HEK293 (cell line): ENCODE results near the gene UQCRQ.
A peak's percentile ranks its signal among the peaks of the same experiment; 100 is the strongest.

Experiments used
- CTCF ChIA-PET: fragments of 350-600 bp; formaldehyde crosslinking; extraction: SDS; loops from one replicate; lab custom pipeline; 2021; ENCODE audit warnings: antibody characterized with exemption; lab: Yijun Ruan, JAX
- POLR2A ChIA-PET: fragments of 300-600 bp; formaldehyde crosslinking; extraction: SDS; loops from one replicate; lab custom pipeline; 2020; ENCODE audit warnings: antibody characterized with exemption, inconsistent platforms; lab: Yijun Ruan, JAX
- H3K27ac ChIP-seq: fragments of 200-500 bp; sonication (Bioruptor generic); 2 replicates; pipeline ENCODE4 v1.5.1; 2014; ENCODE audit warnings: low read depth, low read length, control low read depth, inconsistent platforms; ENCODE audit errors: extremely low read depth
- H3K36me3 ChIP-seq, 2 experiments: fragments of 200-500 bp in 1 of 2; sonication (Bioruptor generic) in 1 of 2; 1 replicate in 1 of 2; 2 replicates in 1 of 2; pipeline ENCODE4 v1.5.1; 2014 to 2017; ENCODE audit warnings: inconsistent platforms in 2 of 2, low read length in 2 of 2; ENCODE audit not compliant: control insufficient read depth in 2 of 2, insufficient read depth in 1 of 2
- H3K4me1 ChIP-seq: fragments of 200-500 bp; sonication (Bioruptor generic); 2 replicates; pipeline ENCODE4 v1.5.1; 2014; ENCODE audit warnings: mild to moderate bottlenecking, low read length, inconsistent platforms; ENCODE audit not compliant: control insufficient read depth, insufficient read depth
- H3K4me3 ChIP-seq: 2 replicates; pipeline ENCODE4 v1.5.1; 2011; ENCODE audit warnings: low read depth, mild to moderate bottlenecking, control low read depth, low read length, moderate library complexity
- H3K9me3 ChIP-seq: fragments of 200-500 bp; sonication (Bioruptor generic); 2 replicates; pipeline ENCODE4 v1.5.1; 2014; ENCODE audit warnings: low read depth, low read length, inconsistent platforms; ENCODE audit not compliant: control insufficient read depth, insufficient read depth
- HOXC10 ChIP-seq: sonication (generic); formaldehyde crosslinking; IDR thresholded peaks from 2 replicates; pipeline ENCODE4 v1.8.1; 2023; ENCODE audit warnings: mild to moderate bottlenecking, missing genetic modification reagents
- KLF1 ChIP-seq: fragments of 450-650 bp; formaldehyde crosslinking; IDR thresholded peaks from 2 replicates; pipeline ENCODE4 v1.5.1; 2016; ENCODE audit warnings: missing biosample characterization, missing genetic modification characterization
- KLF10 ChIP-seq: fragments of 450-650 bp; IDR thresholded peaks from 2 replicates; pipeline ENCODE4 v1.5.1; 2018; ENCODE audit warnings: missing biosample characterization, mild to moderate bottlenecking, missing genetic modification characterization
- MZF1 ChIP-seq: fragments of 450-650 bp; formaldehyde crosslinking; IDR thresholded peaks from 2 replicates; pipeline ENCODE4 v1.5.1; 2017; ENCODE audit warnings: missing biosample characterization, missing genetic modification characterization, borderline replicate concordance
- RBAK ChIP-seq: fragments of 450-650 bp; formaldehyde crosslinking; IDR thresholded peaks from 2 replicates; pipeline ENCODE4 v1.5.1; 2016; ENCODE audit warnings: missing biosample characterization, missing genetic modification characterization
- TCF7L2 ChIP-seq: IDR thresholded peaks from 2 replicates; pipeline ENCODE4 v1.6.1; 2011; ENCODE audit warnings: low read depth, mild to moderate bottlenecking, inconsistent platforms, low read length, moderate library complexity, borderline replicate concordance
- ZBTB48 ChIP-seq: fragments of 450-650 bp; formaldehyde crosslinking; IDR thresholded peaks from 2 replicates; pipeline ENCODE4 v1.5.1; 2016; ENCODE audit warnings: missing biosample characterization, missing genetic modification characterization
- ZEB2 ChIP-seq: fragments of 450-650 bp; formaldehyde crosslinking; IDR thresholded peaks from 2 replicates; pipeline ENCODE4 v1.5.1; 2016; ENCODE audit warnings: missing biosample characterization, missing genetic modification characterization
- ZFHX2 ChIP-seq: fragments of 450-650 bp; formaldehyde crosslinking; conservative IDR thresholded peaks from 2 replicates; pipeline ENCODE4 v1.5.1; 2016; ENCODE audit warnings: missing biosample characterization, missing genetic modification characterization
- ZFP37 ChIP-seq: fragments of 450-650 bp; formaldehyde crosslinking; IDR thresholded peaks from 2 replicates; pipeline ENCODE4 v1.5.1; 2016; ENCODE audit warnings: missing biosample characterization, missing genetic modification characterization
- ZIC2 ChIP-seq: fragments of 450-650 bp; formaldehyde crosslinking; IDR thresholded peaks from 2 replicates; pipeline ENCODE4 v1.5.1; 2016; ENCODE audit warnings: missing biosample characterization, missing genetic modification characterization
- ZNF133 ChIP-seq: fragments of 450-650 bp; formaldehyde crosslinking; IDR thresholded peaks from 2 replicates; pipeline ENCODE4 v1.5.1; 2016; ENCODE audit warnings: missing biosample characterization, missing genetic modification characterization
- ZNF155 ChIP-seq: fragments of 450-650 bp; formaldehyde crosslinking; IDR thresholded peaks from 2 replicates; pipeline ENCODE4 v1.5.1; 2016; ENCODE audit warnings: missing biosample characterization, missing genetic modification characterization
- ZNF16 ChIP-seq: fragments of 450-650 bp; formaldehyde crosslinking; IDR thresholded peaks from 2 replicates; pipeline ENCODE4 v1.5.1; 2016; ENCODE audit warnings: low read depth, missing biosample characterization, missing genetic modification characterization
- ZNF169 ChIP-seq: fragments of 450-650 bp; formaldehyde crosslinking; IDR thresholded peaks from 2 replicates; pipeline ENCODE4 v1.5.1; 2016; ENCODE audit warnings: missing biosample characterization, missing genetic modification characterization
- ZNF223 ChIP-seq: fragments of 450-650 bp; formaldehyde crosslinking; IDR thresholded peaks from 2 replicates; pipeline ENCODE4 v1.5.1; 2016; ENCODE audit warnings: missing biosample characterization, missing genetic modification characterization
- ZNF24 ChIP-seq: fragments of 450-650 bp; formaldehyde crosslinking; IDR thresholded peaks from 2 replicates; pipeline ENCODE4 v1.5.1; 2016; ENCODE audit warnings: missing biosample characterization, missing genetic modification characterization
- ZNF391 ChIP-seq: fragments of 450-650 bp; formaldehyde crosslinking; IDR thresholded peaks from 2 replicates; pipeline ENCODE4 v1.5.1; 2016; ENCODE audit warnings: low read depth, missing biosample characterization, missing genetic modification characterization, borderline replicate concordance
- ZNF394 ChIP-seq: fragments of 450-650 bp; formaldehyde crosslinking; IDR thresholded peaks from 2 replicates; pipeline ENCODE4 v1.5.1; 2016; ENCODE audit warnings: missing biosample characterization, missing genetic modification characterization, mild to moderate bottlenecking, moderate library complexity, borderline replicate concordance
- ZNF792 ChIP-seq: fragments of 450-650 bp; formaldehyde crosslinking; IDR thresholded peaks from 2 replicates; pipeline ENCODE4 v1.5.1; 2016; ENCODE audit warnings: missing biosample characterization, missing genetic modification characterization
- TF ChIP-seq, protein P1 (sequence below): fragments of 450-650 bp; formaldehyde crosslinking; IDR thresholded peaks from 2 replicates; pipeline ENCODE4 v1.5.1; 2016; ENCODE audit warnings: missing biosample characterization, missing genetic modification characterization
- TF ChIP-seq, protein P2 (sequence below): fragments of 450-650 bp; formaldehyde crosslinking; IDR thresholded peaks from 2 replicates; pipeline ENCODE4 v1.5.1; 2017; ENCODE audit warnings: missing biosample characterization, missing genetic modification characterization
- TF ChIP-seq, protein P3 (sequence below): fragments of 450-650 bp; formaldehyde crosslinking; IDR thresholded peaks from 2 replicates; pipeline ENCODE4 v1.5.1; 2016; ENCODE audit warnings: missing biosample characterization, missing genetic modification characterization, low read depth
- TF ChIP-seq, protein P4 (sequence below): fragments of 450-650 bp; formaldehyde crosslinking; IDR thresholded peaks from 2 replicates; pipeline ENCODE4 v1.5.1; 2016; ENCODE audit warnings: missing biosample characterization, missing genetic modification characterization
- TF ChIP-seq, protein P5 (sequence below): fragments of 450-650 bp; formaldehyde crosslinking; IDR thresholded peaks from 2 replicates; pipeline ENCODE4 v1.5.1; 2016; ENCODE audit warnings: missing biosample characterization, missing genetic modification characterization
- TF ChIP-seq, protein P6 (sequence below): fragments of 450-650 bp; formaldehyde crosslinking; IDR thresholded peaks from 2 replicates; pipeline ENCODE4 v1.5.0; 2017; ENCODE audit warnings: missing biosample characterization, missing genetic modification characterization, borderline replicate concordance

Gene UQCRQ

DNA sequence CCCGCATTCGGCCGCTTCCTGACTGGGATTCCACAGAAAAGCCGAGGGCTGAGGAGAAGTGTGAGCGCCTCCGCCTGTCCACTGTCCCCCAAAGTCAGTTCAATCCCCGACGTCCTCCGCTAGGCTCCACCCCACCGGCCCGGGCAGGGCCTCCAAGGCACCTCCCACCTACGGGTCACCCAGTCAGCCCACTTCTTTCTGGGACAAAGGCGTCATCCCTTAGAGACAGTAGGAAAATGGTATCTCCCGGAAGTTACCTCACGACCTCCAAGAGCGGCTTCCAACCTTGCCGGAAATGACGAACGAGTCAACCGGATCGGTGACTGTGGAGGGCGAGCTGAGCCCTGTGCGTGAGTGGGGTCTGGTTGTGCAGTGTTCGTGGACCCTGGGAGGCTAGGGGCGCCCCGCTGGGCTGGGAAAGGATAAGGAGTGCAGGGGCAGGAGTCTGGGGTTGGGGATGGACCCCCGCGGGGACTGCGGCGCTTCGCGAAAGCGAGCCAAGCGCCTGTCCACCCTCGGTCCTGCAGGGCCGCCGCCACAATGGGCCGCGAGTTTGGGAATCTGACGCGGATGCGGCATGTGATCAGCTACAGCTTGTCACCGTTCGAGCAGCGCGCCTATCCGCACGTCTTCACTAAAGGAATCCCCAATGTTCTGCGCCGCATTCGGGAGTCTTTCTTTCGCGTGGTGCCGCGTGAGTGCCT, at the start of gene UQCRQ, which contains the start of gene GDF9:
UQCRQ (plus strand) TSS at position 301 of the 704 bp plus-strand sequence; CDS start at position 541, 240 bp downstream.
GDF9 (minus strand) TSS at position 128 of the 704 bp plus-strand sequence. CDS start 1,936 bp downstream, outside the sequence.
- Histone ChIP-seq H3K27ac (peak within 1 kb of the TSS; percentile 50), H3K4me1 (peaks cover 6% of the 10 kb centered on the region; the same call in 1 of the 2 replicates), H3K9me3 (no peaks in the 10 kb centered on the region), H3K36me3 (peaks cover 13 to 36% of the 10 kb centered on the region in 2 experiments; a peak in 2 of 3 replicates), H3K4me3 (peak within 1 kb of the TSS; percentile 96)
- POLR2A ChIA-PET, result interaction anchor here (0.7 to 2.2 kb wide), 11 partner anchors 11 to 573 kb away, joined by 3 to 12 read pairs (median 4); partner anchors contain the start of genes HSPA4 and KIF3A
- CTCF ChIA-PET, result interaction anchor here (0.6 to 1.5 kb wide), 8 partner anchors 9 to 120 kb away, joined by 3 to 6 read pairs (median 4); no protein-coding TSS in a partner anchor
- peak; percentile 45; the same call in 1 of the 2 replicates for TF ChIP-seq ZNF394 (tag by site-specific recombination)
- 0 out of 2 replicates have a peak, but pooled peaks have one; percentile 24 for TF ChIP-seq MZF1 (tag by site-specific recombination)
- peak; percentile 52; the same call in 1 of the 2 replicates for TF ChIP-seq ZNF24 (tag by site-specific recombination)
- no peak for TF ChIP-seq ZNF169 (tag by site-specific recombination)
- TF ChIP-seq KLF10 (tag by site-specific recombination), result no peak
- no peak for TF ChIP-seq ZNF16
- 0 out of 2 replicates have a peak, but pooled peaks have one; percentile 30 for TF ChIP-seq ZBTB48 (tag by site-specific recombination)
- TF ChIP-seq, protein P1, sequence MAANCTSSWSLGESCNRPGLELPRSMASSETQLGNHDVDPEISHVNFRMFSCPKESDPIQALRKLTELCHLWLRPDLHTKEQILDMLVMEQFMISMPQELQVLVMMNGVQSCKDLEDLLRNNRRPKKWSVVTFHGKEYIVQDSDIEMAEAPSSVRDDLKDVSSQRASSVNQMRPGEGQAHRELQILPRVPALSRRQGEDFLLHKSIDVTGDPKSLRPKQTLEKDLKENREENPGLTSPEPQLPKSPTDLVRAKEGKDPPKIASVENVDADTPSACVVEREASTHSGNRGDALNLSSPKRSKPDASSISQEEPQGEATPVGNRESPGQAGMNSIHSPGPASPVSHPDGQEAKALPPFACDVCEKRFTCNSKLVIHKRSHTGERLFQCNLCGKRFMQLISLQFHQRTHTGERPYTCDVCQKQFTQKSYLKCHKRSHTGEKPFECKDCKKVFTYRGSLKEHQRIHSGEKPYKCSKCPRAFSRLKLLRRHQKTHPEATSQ, result peak; percentile 71; the same call in 1 of the 2 replicates
- TF ChIP-seq, protein P2, sequence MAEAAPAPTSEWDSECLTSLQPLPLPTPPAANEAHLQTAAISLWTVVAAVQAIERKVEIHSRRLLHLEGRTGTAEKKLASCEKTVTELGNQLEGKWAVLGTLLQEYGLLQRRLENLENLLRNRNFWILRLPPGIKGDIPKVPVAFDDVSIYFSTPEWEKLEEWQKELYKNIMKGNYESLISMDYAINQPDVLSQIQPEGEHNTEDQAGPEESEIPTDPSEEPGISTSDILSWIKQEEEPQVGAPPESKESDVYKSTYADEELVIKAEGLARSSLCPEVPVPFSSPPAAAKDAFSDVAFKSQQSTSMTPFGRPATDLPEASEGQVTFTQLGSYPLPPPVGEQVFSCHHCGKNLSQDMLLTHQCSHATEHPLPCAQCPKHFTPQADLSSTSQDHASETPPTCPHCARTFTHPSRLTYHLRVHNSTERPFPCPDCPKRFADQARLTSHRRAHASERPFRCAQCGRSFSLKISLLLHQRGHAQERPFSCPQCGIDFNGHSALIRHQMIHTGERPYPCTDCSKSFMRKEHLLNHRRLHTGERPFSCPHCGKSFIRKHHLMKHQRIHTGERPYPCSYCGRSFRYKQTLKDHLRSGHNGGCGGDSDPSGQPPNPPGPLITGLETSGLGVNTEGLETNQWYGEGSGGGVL, result no peak
- TF ChIP-seq HOXC10, result no peak
- TF ChIP-seq TCF7L2, result no peak
- TF ChIP-seq, protein P3, sequence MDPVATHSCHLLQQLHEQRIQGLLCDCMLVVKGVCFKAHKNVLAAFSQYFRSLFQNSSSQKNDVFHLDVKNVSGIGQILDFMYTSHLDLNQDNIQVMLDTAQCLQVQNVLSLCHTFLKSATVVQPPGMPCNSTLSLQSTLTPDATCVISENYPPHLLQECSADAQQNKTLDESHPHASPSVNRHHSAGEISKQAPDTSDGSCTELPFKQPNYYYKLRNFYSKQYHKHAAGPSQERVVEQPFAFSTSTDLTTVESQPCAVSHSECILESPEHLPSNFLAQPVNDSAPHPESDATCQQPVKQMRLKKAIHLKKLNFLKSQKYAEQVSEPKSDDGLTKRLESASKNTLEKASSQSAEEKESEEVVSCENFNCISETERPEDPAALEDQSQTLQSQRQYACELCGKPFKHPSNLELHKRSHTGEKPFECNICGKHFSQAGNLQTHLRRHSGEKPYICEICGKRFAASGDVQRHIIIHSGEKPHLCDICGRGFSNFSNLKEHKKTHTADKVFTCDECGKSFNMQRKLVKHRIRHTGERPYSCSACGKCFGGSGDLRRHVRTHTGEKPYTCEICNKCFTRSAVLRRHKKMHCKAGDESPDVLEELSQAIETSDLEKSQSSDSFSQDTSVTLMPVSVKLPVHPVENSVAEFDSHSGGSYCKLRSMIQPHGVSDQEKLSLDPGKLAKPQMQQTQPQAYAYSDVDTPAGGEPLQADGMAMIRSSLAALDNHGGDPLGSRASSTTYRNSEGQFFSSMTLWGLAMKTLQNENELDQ (tag by site-specific recombination), result no peak
- TF ChIP-seq ZIC2 (tag by site-specific recombination), result peak; percentile 96
- peak; percentile 16; the same call in 1 of the 2 replicates for TF ChIP-seq ZFP37 (tag by site-specific recombination)
- no peak for TF ChIP-seq ZNF792 (tag by site-specific recombination)
- peak; percentile 93 for TF ChIP-seq ZFHX2
- TF ChIP-seq, protein P4, sequence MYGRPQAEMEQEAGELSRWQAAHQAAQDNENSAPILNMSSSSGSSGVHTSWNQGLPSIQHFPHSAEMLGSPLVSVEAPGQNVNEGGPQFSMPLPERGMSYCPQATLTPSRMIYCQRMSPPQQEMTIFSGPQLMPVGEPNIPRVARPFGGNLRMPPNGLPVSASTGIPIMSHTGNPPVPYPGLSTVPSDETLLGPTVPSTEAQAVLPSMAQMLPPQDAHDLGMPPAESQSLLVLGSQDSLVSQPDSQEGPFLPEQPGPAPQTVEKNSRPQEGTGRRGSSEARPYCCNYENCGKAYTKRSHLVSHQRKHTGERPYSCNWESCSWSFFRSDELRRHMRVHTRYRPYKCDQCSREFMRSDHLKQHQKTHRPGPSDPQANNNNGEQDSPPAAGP (tag by site-specific recombination), result 0 out of 2 replicates have a peak, but pooled peaks have one; percentile 43
- no peak for TF ChIP-seq ZNF223 (tag by site-specific recombination)
- peak; percentile 21; the same call in 1 of the 2 replicates for TF ChIP-seq ZNF391
- TF ChIP-seq KLF1 (tag by site-specific recombination), result 0 out of 2 replicates have a peak, but pooled peaks have one; percentile 27
- TF ChIP-seq, protein P5, sequence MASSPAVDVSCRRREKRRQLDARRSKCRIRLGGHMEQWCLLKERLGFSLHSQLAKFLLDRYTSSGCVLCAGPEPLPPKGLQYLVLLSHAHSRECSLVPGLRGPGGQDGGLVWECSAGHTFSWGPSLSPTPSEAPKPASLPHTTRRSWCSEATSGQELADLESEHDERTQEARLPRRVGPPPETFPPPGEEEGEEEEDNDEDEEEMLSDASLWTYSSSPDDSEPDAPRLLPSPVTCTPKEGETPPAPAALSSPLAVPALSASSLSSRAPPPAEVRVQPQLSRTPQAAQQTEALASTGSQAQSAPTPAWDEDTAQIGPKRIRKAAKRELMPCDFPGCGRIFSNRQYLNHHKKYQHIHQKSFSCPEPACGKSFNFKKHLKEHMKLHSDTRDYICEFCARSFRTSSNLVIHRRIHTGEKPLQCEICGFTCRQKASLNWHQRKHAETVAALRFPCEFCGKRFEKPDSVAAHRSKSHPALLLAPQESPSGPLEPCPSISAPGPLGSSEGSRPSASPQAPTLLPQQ, result peak; percentile 62
- no peak for TF ChIP-seq ZNF155 (tag by site-specific recombination)
- TF ChIP-seq ZNF133, result 0 out of 2 replicates have a peak, but pooled peaks have one; percentile 9
- no peak for TF ChIP-seq RBAK
- peak; percentile 88 for TF ChIP-seq ZEB2 (tag by site-specific recombination)
- TF ChIP-seq, protein P6, sequence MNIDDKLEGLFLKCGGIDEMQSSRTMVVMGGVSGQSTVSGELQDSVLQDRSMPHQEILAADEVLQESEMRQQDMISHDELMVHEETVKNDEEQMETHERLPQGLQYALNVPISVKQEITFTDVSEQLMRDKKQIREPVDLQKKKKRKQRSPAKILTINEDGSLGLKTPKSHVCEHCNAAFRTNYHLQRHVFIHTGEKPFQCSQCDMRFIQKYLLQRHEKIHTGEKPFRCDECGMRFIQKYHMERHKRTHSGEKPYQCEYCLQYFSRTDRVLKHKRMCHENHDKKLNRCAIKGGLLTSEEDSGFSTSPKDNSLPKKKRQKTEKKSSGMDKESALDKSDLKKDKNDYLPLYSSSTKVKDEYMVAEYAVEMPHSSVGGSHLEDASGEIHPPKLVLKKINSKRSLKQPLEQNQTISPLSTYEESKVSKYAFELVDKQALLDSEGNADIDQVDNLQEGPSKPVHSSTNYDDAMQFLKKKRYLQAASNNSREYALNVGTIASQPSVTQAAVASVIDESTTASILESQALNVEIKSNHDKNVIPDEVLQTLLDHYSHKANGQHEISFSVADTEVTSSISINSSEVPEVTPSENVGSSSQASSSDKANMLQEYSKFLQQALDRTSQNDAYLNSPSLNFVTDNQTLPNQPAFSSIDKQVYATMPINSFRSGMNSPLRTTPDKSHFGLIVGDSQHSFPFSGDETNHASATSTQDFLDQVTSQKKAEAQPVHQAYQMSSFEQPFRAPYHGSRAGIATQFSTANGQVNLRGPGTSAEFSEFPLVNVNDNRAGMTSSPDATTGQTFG (tag by site-specific recombination), result no peak
